ENCODE measurements around the gene PCK1. TPM values are rescaled to one million over a fixed set of nuclear protein-coding genes. Genes with fewer than 3 reads are reported as not detected.

Gene PCK1
- total and polyA plus RNA-seq, 2 of the 13 experiments (the other 11 are each of a cell fraction or from before 2014, with no cell fraction given), result 6.5 to 12.6 TPM

GRCh38 chr20:57587278-57587988 lies 26.5 kb downstream of the PCK1 start (continued):
- TF ChIP-seq ZBTB39 (CRISPR knock-in tag; IDR thresholded peaks at IDR 0.05), result no peak; the same call in none of the 2 replicates
- peak; percentile 93 for TF ChIP-seq ZNF280D (CRISPR knock-in tag; IDR thresholded peaks at IDR 0.05)
- TF ChIP-seq IRF9 (CRISPR knock-in tag; IDR thresholded peaks at IDR 0.05; ENCODE audit: borderline replicate concordance), result peak; percentile 97
- no peak for TF ChIP-seq REL (CRISPR knock-in tag; conservative IDR thresholded peaks at IDR 0.05)
- no peak for TF ChIP-seq PTBP1 (IDR thresholded peaks at IDR 0.05; ENCODE audit: low read depth, low read length, poor library complexity, severe bottlenecking)
- peak; percentile 62; the same call in 1 of the 2 replicates for TF ChIP-seq ZBTB25 (CRISPR knock-in tag; IDR thresholded peaks at IDR 0.05)
- TF ChIP-seq ZZZ3 (CRISPR knock-in tag; IDR thresholded peaks at IDR 0.05; ENCODE audit: borderline replicate concordance), result peak; percentile 57; the same call in 1 of the 2 replicates
- peak; percentile 44; the same call in 1 of the 3 replicates for TF ChIP-seq MXI1 (IDR thresholded peaks at IDR 0.05; ENCODE audit: borderline replicate concordance, low read depth, low read length)
- peak; percentile 17; the same call in 1 of the 2 replicates for TF ChIP-seq CBFB (CRISPR knock-in tag; IDR thresholded peaks at IDR 0.05)
- peak; percentile 85 for TF ChIP-seq POGK (CRISPR knock-in tag; conservative IDR thresholded peaks at IDR 0.05)
- peak; percentile 93; the same call in 1 of the 2 replicates for TF ChIP-seq ZNF644 (CRISPR knock-in tag; IDR thresholded peaks at IDR 0.05; ENCODE audit: low read depth)
- no peak for TF ChIP-seq HNRNPUL1 (IDR thresholded peaks at IDR 0.05; ENCODE audit: low read depth, low read length)
- TF ChIP-seq ZNF878 (CRISPR knock-in tag; IDR thresholded peaks at IDR 0.05), result 0 out of 2 replicates have a peak, but pooled peaks have one; percentile 80
- TF ChIP-seq ZNF552 (CRISPR knock-in tag; IDR thresholded peaks at IDR 0.05; ENCODE audit: borderline replicate concordance), result 0 out of 2 replicates have a peak, but pooled peaks have one; percentile 58
- TF ChIP-seq KMT2A (CRISPR knock-in tag; IDR thresholded peaks at IDR 0.05), result no peak
- peak; percentile 82; the same call in 1 of the 2 replicates for TF ChIP-seq MIXL1 (CRISPR knock-in tag; IDR thresholded peaks at IDR 0.05)
- 0 out of 2 replicates have a peak, but pooled peaks have one; percentile 43 for TF ChIP-seq CAMTA2 (CRISPR knock-in tag; IDR thresholded peaks at IDR 0.05; ENCODE audit: borderline replicate concordance)
